ENCODE results near the gene KRT85.

KRT85 gene

DNA sequence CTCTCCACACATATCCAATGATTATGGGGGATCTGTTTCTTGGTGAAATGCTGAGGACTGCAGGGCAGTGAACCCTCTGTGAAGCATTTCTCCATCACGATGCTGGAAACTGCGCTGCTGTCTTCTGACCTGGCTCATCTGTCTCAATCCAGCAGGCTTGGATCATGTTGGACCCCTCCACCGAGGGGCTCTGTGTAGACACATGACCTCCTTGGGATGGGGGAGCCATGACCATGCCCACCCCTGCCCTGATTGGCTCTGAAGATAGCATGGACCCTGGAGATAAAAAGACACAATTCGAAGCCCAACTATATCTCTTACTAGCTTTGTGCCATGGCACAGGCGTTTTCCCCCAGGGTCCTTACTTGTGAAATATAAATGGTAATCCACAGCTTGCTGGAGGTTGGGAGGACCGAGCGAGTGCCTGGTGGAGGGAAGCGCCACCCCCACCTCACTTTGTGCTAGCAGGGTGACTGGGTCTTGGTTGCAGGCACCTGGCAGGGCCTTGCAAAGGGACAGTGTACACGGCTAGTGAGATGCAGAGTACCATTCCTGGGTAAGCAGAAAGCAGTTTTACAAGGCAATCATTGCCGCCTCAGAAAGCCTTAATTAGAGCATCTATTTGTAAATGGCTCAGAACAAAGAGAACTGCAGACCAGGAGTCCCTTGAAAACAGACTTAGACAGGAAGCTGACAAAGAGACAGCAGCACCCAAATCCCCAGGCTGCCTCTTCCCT is 43.7 kb downstream of the KRT85 start:
- Histone ChIP-seq H3K27me3 (replicated peaks; ENCODE audit: insufficient read depth, low read length) (peaks cover 65% of the 10 kb centered on the region), H3K9ac (ENCODE audit: low read length) (no peak overlapping the region), H3K4me1 (ENCODE audit: low read length) (peaks cover 6% of the 10 kb centered on the region), H3K4me2 (ENCODE audit: low read depth, low read length) (no peak overlapping the region), H3K27ac (ENCODE audit: low read length) (no peak overlapping the region), H4K20me1 (ENCODE audit: insufficient read depth, low read length) (no peaks in the 10 kb centered on the region), H3K79me2 (ENCODE audit: low read length) (no peaks in the 10 kb centered on the region), H3K4me3 (ENCODE audit: low read length) (no peak overlapping the region), H2AFZ (ENCODE audit: low read length) (no peak overlapping the region), H3K9me3 (replicated peaks; ENCODE audit: insufficient read depth, low read length) (no peaks in the 10 kb centered on the region), H3F3A (ENCODE audit: insufficient read depth, low read length) (no peaks in the 10 kb centered on the region), H3K9me2 (replicated peaks; ENCODE audit: insufficient read depth, low read length) (no peaks in the 10 kb centered on the region), H3K36me3 (replicated peaks; ENCODE audit: insufficient read depth, low read length) (no peaks in the 10 kb centered on the region)
- DNase-seq, result no peak
- TF ChIP-seq CTCF (IDR thresholded peaks at IDR 0.05; ENCODE audit: low read length) (no peak), EZH2phosphoT487 (IDR thresholded peaks at IDR 0.05; ENCODE audit: low read length) (no peak), EZH2 (optimal IDR thresholded peaks at IDR 0.05; ENCODE audit: low read depth, low read length) (no peak)

DNA sequence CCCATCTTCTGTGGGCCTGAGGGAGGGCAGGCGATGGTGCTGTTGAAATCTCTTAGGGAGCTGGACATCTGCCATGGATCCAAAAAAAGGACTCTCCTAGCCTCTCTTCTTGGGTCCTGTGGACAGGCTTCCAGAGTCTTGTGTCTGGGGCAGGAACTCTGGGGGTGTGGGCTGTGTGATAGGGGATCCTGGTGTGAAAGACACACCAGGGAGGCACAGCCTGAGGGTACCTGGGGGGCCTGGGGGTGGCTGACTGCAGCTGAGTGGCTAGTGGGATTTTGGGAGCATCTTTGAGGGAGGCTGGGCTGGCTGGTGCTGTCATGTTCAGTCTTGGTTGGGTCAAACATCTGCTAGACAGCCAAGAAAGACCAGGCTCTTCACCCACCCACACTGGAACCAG is 44.3 kb downstream of the KRT85 start:
- H3K4me2 ChIP-seq (ENCODE audit: low read depth, low read length), result no peak overlapping the region
- no peaks in the 10 kb centered on the region for H3K79me2 ChIP-seq (ENCODE audit: low read length)
- no peak for TF ChIP-seq EZH2 (optimal IDR thresholded peaks at IDR 0.05; ENCODE audit: low read depth, low read length)
- no peak for TF ChIP-seq CTCF (IDR thresholded peaks at IDR 0.05; ENCODE audit: low read length)
- no peak for TF ChIP-seq EZH2phosphoT487 (IDR thresholded peaks at IDR 0.05; ENCODE audit: low read length)
- no peaks in the 10 kb centered on the region for H3K9me3 ChIP-seq (replicated peaks; ENCODE audit: insufficient read depth, low read length)
- no peak overlapping the region for H3K9ac ChIP-seq (ENCODE audit: low read length)
- no peak for DNase-seq
- H3K9me2 ChIP-seq (replicated peaks; ENCODE audit: insufficient read depth, low read length), result no peaks in the 10 kb centered on the region
- H3K27ac ChIP-seq (ENCODE audit: low read length), result no peak overlapping the region
- H4K20me1 ChIP-seq (ENCODE audit: insufficient read depth, low read length), result no peaks in the 10 kb centered on the region
- H3K4me1 ChIP-seq (ENCODE audit: low read length), result peaks cover 4% of the 10 kb centered on the region
- no peaks in the 10 kb centered on the region for H3K36me3 ChIP-seq (replicated peaks; ENCODE audit: insufficient read depth, low read length)
- H3K4me3 ChIP-seq (ENCODE audit: low read length), result no peak overlapping the region
- no peaks in the 10 kb centered on the region for H3F3A ChIP-seq (ENCODE audit: insufficient read depth, low read length)
- no peak overlapping the region for H2AFZ ChIP-seq (ENCODE audit: low read length)
- H3K27me3 ChIP-seq (replicated peaks; ENCODE audit: insufficient read depth, low read length), result peaks cover 71% of the 10 kb centered on the region

GRCh38 chr12:52322069-52322468 is 45.2 kb downstream of the KRT85 start:
- no peaks in the 10 kb centered on the region for H3K4me1 ChIP-seq (ENCODE audit: low read length)
- H4K20me1 ChIP-seq (ENCODE audit: insufficient read depth, low read length), result no peaks in the 10 kb centered on the region
- TF ChIP-seq CTCF (IDR thresholded peaks at IDR 0.05; ENCODE audit: low read length), result no peak
- no peak for TF ChIP-seq EZH2 (optimal IDR thresholded peaks at IDR 0.05; ENCODE audit: low read depth, low read length)
- TF ChIP-seq EZH2phosphoT487 (IDR thresholded peaks at IDR 0.05; ENCODE audit: low read length), result no peak
- no peak overlapping the region for H3K4me2 ChIP-seq (ENCODE audit: low read depth, low read length)
- H3K36me3 ChIP-seq (replicated peaks; ENCODE audit: insufficient read depth, low read length), result no peaks in the 10 kb centered on the region
- H3K79me2 ChIP-seq (ENCODE audit: low read length), result no peaks in the 10 kb centered on the region
- H3K27ac ChIP-seq (ENCODE audit: low read length), result no peak overlapping the region
- H3K9ac ChIP-seq (ENCODE audit: low read length), result no peak overlapping the region
- no peaks in the 10 kb centered on the region for H3F3A ChIP-seq (ENCODE audit: insufficient read depth, low read length)
- no peak overlapping the region for H3K4me3 ChIP-seq (ENCODE audit: low read length)
- H3K27me3 ChIP-seq (replicated peaks; ENCODE audit: insufficient read depth, low read length), result peaks cover 76% of the 10 kb centered on the region
- no peaks in the 10 kb centered on the region for H3K9me3 ChIP-seq (replicated peaks; ENCODE audit: insufficient read depth, low read length)
- no peaks in the 10 kb centered on the region for H3K9me2 ChIP-seq (replicated peaks; ENCODE audit: insufficient read depth, low read length)
- no peak for DNase-seq
- no peak overlapping the region for H2AFZ ChIP-seq (ENCODE audit: low read length)
